22Rv1 (cell line): ENCODE data around the gene PRIM1.

Experiments used
- CTCF ChIP-seq: fragments of 450-650 bp; IDR thresholded peaks from 2 replicates; pipeline ENCODE4 v1.5.1; 2017; ENCODE audit warnings: mild to moderate bottlenecking
- ZFX ChIP-seq: fragments of 450-650 bp; IDR thresholded peaks from 2 replicates; pipeline ENCODE4 v1.6.1; 2017; ENCODE audit warnings: antibody characterized with exemption, borderline replicate concordance

- TF ChIP-seq CTCF (no peak), ZFX (no peak)
Observed at GRCh38 chr12:56719056-56719455, 33.1 kb downstream of the PRIM1 start.
